H1 (cell line): ENCODE data around the gene NAA60. TPM values are rescaled to one million over a fixed set of nuclear protein-coding genes. Genes with fewer than 3 reads are reported as not detected.

Source experiments
- CTCF ChIA-PET: fragments of 300-600 bp; sonication (Branson Sonifier 250); formaldehyde crosslinking; loops from one replicate; lab custom pipeline; 2021; ENCODE audit not compliant: partially characterized antibody; lab: Charles Lee
- POLR2A ChIA-PET: fragments of 300-600 bp; sonication (Branson Sonifier 250); formaldehyde crosslinking; loops from one replicate; lab custom pipeline; 2021; ENCODE audit warnings: inconsistent platforms; ENCODE audit not compliant: partially characterized antibody; lab: Charles Lee
- DNase-seq, 2 experiments: peaks; one replicate each; pipeline versions ENCODE4 v3.0.0 to v3.0.0-alpha.2; 2010 to 2022; ENCODE audit warnings: low spot score in 2 of 2, low read depth in 1 of 2, mixed read lengths in 1 of 2
- FAIRE-seq: peaks from 2 replicates; lab custom pipeline; 2011; peaks lifted over from hg19 to GRCh38; lab: Jason Lieb, UNC
- H2AFZ ChIP-seq: 2 replicates; pipeline ENCODE4 v1.8.1; 2012; ENCODE audit warnings: low read length, inconsistent platforms
- H2AK5ac ChIP-seq: 2 replicates; pipeline ENCODE4 v1.6.1; 2013; ENCODE audit warnings: low read depth, low read length
- H2BK120ac ChIP-seq: replicated peaks from 2 replicates; pipeline ENCODE3; 2013; ENCODE audit warnings: low read depth, low read length, inconsistent platforms
- H2BK12ac ChIP-seq: 2 replicates; pipeline ENCODE4 v1.6.1; 2013; ENCODE audit warnings: low read depth, low read length
- H2BK15ac ChIP-seq: 2 replicates; pipeline ENCODE4 v1.6.1; 2013; ENCODE audit warnings: low read length
- H2BK20ac ChIP-seq: 2 replicates; pipeline ENCODE4 v1.6.1; 2013; ENCODE audit warnings: low read length
- H2BK5ac ChIP-seq: 2 replicates; pipeline ENCODE4 v1.6.1; 2013; ENCODE audit warnings: low read depth, low read length
- H3K14ac ChIP-seq: 2 replicates; pipeline ENCODE4 v1.6.1; 2013; ENCODE audit warnings: inconsistent platforms; ENCODE audit not compliant: insufficient read length
- H3K18ac ChIP-seq: 2 replicates; pipeline ENCODE4 v1.6.1; 2013; ENCODE audit warnings: low read length; ENCODE audit errors: extremely low read depth
- H3K23ac ChIP-seq: 2 replicates; pipeline ENCODE4 v1.6.1; 2013; ENCODE audit warnings: inconsistent platforms; ENCODE audit not compliant: insufficient read length
- H3K23me2 ChIP-seq: 2 replicates; pipeline ENCODE4 v1.6.1; 2013; ENCODE audit warnings: low read depth, low read length
- H3K27ac ChIP-seq: 2 replicates; pipeline ENCODE4 v1.6.1; 2011; ENCODE audit warnings: low read depth, low read length, inconsistent platforms
- H3K27me3 ChIP-seq, 4 experiments: replicated peaks in 1 of 4; 1 replicate in 1 of 4; 2 replicates in 3 of 4; pipeline versions ENCODE4 v1.6.1 to v1.8.1; 2011 to 2013; ENCODE audit warnings: low read length in 3 of 4, mild to moderate bottlenecking in 3 of 4, inconsistent platforms in 2 of 4, mixed read lengths in 2 of 4, moderate library complexity in 1 of 4; ENCODE audit not compliant: control insufficient read depth in 3 of 4, insufficient read depth in 3 of 4; ENCODE audit errors: extremely low read depth in 1 of 4
- H3K36me3 ChIP-seq, 4 experiments: 2 replicates each; pipeline versions ENCODE4 v1.6.1 to v1.8.1; 2011 to 2013; ENCODE audit warnings: mild to moderate bottlenecking in 4 of 4, low read length in 3 of 4, moderate library complexity in 2 of 4, control low read depth in 1 of 4, inconsistent platforms in 1 of 4; ENCODE audit not compliant: insufficient read depth in 4 of 4, control insufficient read depth in 2 of 4
- H3K4ac ChIP-seq: replicated peaks from 2 replicates; pipeline ENCODE3; 2013; ENCODE audit warnings: low read length, low read depth, mixed read lengths, inconsistent platforms; ENCODE audit not compliant: insufficient read length
- H3K4me1 ChIP-seq, 4 experiments: replicated peaks in 1 of 4; 1 replicate in 1 of 4; 2 replicates in 3 of 4; pipeline versions ENCODE4 v1.6.1 to v1.8.1; 2011 to 2013; ENCODE audit warnings: low read length in 3 of 4, inconsistent platforms in 2 of 4, mixed read lengths in 1 of 4; ENCODE audit not compliant: insufficient read depth in 4 of 4, control insufficient read depth in 3 of 4
- H3K4me2 ChIP-seq, 2 experiments: 2 replicates each; pipeline versions ENCODE4 v1.6.1 to v1.8.1; 2011 to 2013; ENCODE audit warnings: low read depth in 2 of 2, low read length in 2 of 2, control low read depth in 1 of 2, inconsistent platforms in 1 of 2, mild to moderate bottlenecking in 1 of 2; ENCODE audit not compliant: insufficient read depth in 1 of 2
- H3K4me3 ChIP-seq, 4 experiments: fragments of 200-600, 300-600 bp in 1 of 4; sonication (generic), shearing (Covaris generic), sonication (Bioruptor Twin) in 1 of 4; 2 replicates each; pipeline versions ENCODE4 v1.5.1 to v1.8.1; 2011 to 2016; ENCODE audit warnings: low read length in 4 of 4, low read depth in 3 of 4, control low read depth in 2 of 4, inconsistent platforms in 2 of 4, mild to moderate bottlenecking in 2 of 4, mixed read lengths in 1 of 4, moderate library complexity in 1 of 4; ENCODE audit not compliant: insufficient read depth in 2 of 4; ENCODE audit errors: extremely low read depth in 1 of 4
- H3K56ac ChIP-seq: replicated peaks from 2 replicates; pipeline ENCODE3; 2013; ENCODE audit warnings: low read depth, mild to moderate bottlenecking, mixed read lengths, low read length, inconsistent platforms; ENCODE audit not compliant: insufficient read length
- H3K79me1 ChIP-seq: 2 replicates; pipeline ENCODE4 v1.6.1; 2013; ENCODE audit warnings: low read depth, low read length, control low read depth
- H3K79me2 ChIP-seq, 2 experiments: 2 replicates each; pipeline versions ENCODE4 v1.6.1 to v1.8.1; 2012 to 2013; ENCODE audit warnings: low read length in 2 of 2, mild to moderate bottlenecking in 2 of 2, inconsistent platforms in 1 of 2; ENCODE audit not compliant: insufficient read depth in 2 of 2, control insufficient read depth in 1 of 2
- H3K9ac ChIP-seq, 4 experiments: replicated peaks in 1 of 4; 1 replicate in 1 of 4; 2 replicates in 3 of 4; pipeline versions ENCODE4 v1.6.1 to v1.8.1; 2011 to 2013; ENCODE audit warnings: low read depth in 3 of 4, low read length in 3 of 4, control low read depth in 2 of 4, mild to moderate bottlenecking in 2 of 4, moderate library complexity in 2 of 4, inconsistent platforms in 1 of 4; ENCODE audit errors: extremely low read depth in 1 of 4
- H3K9me3 ChIP-seq, 2 experiments: 2 replicates each; pipeline versions ENCODE4 v1.6.1 to v1.8.1; 2012 to 2013; ENCODE audit warnings: mild to moderate bottlenecking in 2 of 2, moderate library complexity in 2 of 2, control low read depth in 1 of 2, inconsistent platforms in 1 of 2, low read depth in 1 of 2, low read length in 1 of 2, mixed read lengths in 1 of 2; ENCODE audit not compliant: insufficient read depth in 2 of 2
- H4K20me1 ChIP-seq, 2 experiments: replicated peaks in 1 of 2; 2 replicates each; pipeline versions ENCODE3 to v1.8.1; 2011 to 2013; ENCODE audit warnings: inconsistent platforms in 2 of 2, low read length in 2 of 2, mild to moderate bottlenecking in 1 of 2; ENCODE audit not compliant: insufficient read depth in 2 of 2, control insufficient read depth in 1 of 2
- H4K5ac ChIP-seq: 2 replicates; pipeline ENCODE4 v1.6.1; 2013; ENCODE audit warnings: low read length, low read depth, mixed read lengths, inconsistent platforms; ENCODE audit not compliant: insufficient read length
- H4K8ac ChIP-seq: 2 replicates; pipeline ENCODE4 v1.8.0; 2013; ENCODE audit warnings: mild to moderate bottlenecking, moderate library complexity, low read length, inconsistent platforms; ENCODE audit not compliant: insufficient read depth; ENCODE audit errors: extremely low read depth
- H4K91ac ChIP-seq: replicated peaks from 2 replicates; pipeline ENCODE3; 2013; ENCODE audit warnings: low read length, mixed read lengths, inconsistent platforms; ENCODE audit not compliant: insufficient read length
- CHD1 ChIP-seq: IDR thresholded peaks from 2 replicates; pipeline ENCODE4 v1.6.1; 2012; ENCODE audit warnings: low read depth, low read length, improper control_type of control experiment
- JUN ChIP-seq: IDR thresholded peaks from 2 replicates; pipeline ENCODE4 v1.6.1; 2011; ENCODE audit warnings: low read depth, mild to moderate bottlenecking, improper control_type of control experiment, low read length
- NANOG ChIP-seq: IDR thresholded peaks from 2 replicates; pipeline ENCODE4 v1.6.1; 2011; ENCODE audit warnings: low read length, low read depth, mild to moderate bottlenecking, inconsistent platforms; ENCODE audit not compliant: insufficient read depth, poor library complexity, severe bottlenecking
- PHF8 ChIP-seq: fragments of 200-600 bp; sonication (generic); conservative IDR thresholded peaks from 2 replicates; pipeline ENCODE4 v1.7.1; 2012; ENCODE audit warnings: low read depth, mild to moderate bottlenecking, inconsistent platforms, low read length, moderate library complexity
- RNF2 ChIP-seq: fragments of 200-900, 300-1000 bp; sonication (generic); IDR thresholded peaks from 2 replicates; pipeline ENCODE4 v1.7.1; 2016; ENCODE audit warnings: borderline replicate concordance, low read depth, mild to moderate bottlenecking, antibody characterized with exemption, low read length; ENCODE audit not compliant: poor library complexity, severe bottlenecking; ENCODE audit errors: missing control alignments
- SIN3A ChIP-seq, 2 experiments: IDR thresholded peaks in 1 of 2; conservative IDR thresholded peaks in 1 of 2; 2 replicates each; pipeline ENCODE4 v1.6.1; 2011 to 2012; ENCODE audit warnings: low read length in 2 of 2, improper control_type of control experiment in 1 of 2, low read depth in 1 of 2, mild to moderate bottlenecking in 1 of 2
- SIRT6 ChIP-seq: IDR thresholded peaks from one replicate; pipeline ENCODE4 v1.7.1; 2012; ENCODE audit warnings: low read length, inconsistent platforms
- SP1 ChIP-seq: IDR thresholded peaks from 2 replicates; pipeline ENCODE4 v1.6.1; 2011; ENCODE audit warnings: low read depth, low read length
- SUZ12 ChIP-seq: fragments of 200-600 bp; sonication (generic); IDR thresholded peaks from 2 replicates; pipeline ENCODE4 v1.6.1; 2012; ENCODE audit warnings: mild to moderate bottlenecking, inconsistent platforms, low read length, moderate library complexity, mixed read lengths
- TAF7 ChIP-seq: optimal IDR thresholded peaks from 2 replicates; pipeline ENCODE3; 2011; ENCODE audit warnings: low read depth, mild to moderate bottlenecking, inconsistent platforms, low read length, moderate library complexity, borderline replicate concordance
- TEAD4 ChIP-seq: IDR thresholded peaks from 2 replicates; pipeline ENCODE4 v1.6.1; 2012; ENCODE audit warnings: low read depth, low read length, inconsistent platforms, mixed read lengths
- WGBS, 2 experiments: shearing (Covaris generic) in 1 of 2; methylation state at CpG; one replicate each; pipeline versions ENCODE4 v1.1.6 to v1.1.7; 2013 to 2015; ENCODE audit warnings: low lambda C conversion rate in 2 of 2, mixed read lengths in 2 of 2, inconsistent platforms in 1 of 2, low coverage in 1 of 2, missing lambda C conversion rate in 1 of 2; ENCODE audit not compliant: insufficient replicate concordance in 2 of 2, insufficient coverage in 1 of 2, insufficient read length in 1 of 2; ENCODE audit errors: extremely low coverage in 1 of 2, missing lambda C conversion rate in 1 of 2; 5-methylcytosine and 5-hydroxymethylcytosine counted together
- polyA plus RNA-seq, 7 experiments: library from polyadenylated mRNA; depleted of rRNA in 3 of 7; stranded (reverse) in 5 of 7; unstranded in 2 of 7; fragments of >200 nt in 5 of 7; fragments of 200-250 nt in 2 of 7; gene quantifications; 1 replicate in 5 of 7; 2 replicates in 1 of 7; 4 replicates in 1 of 7; pipeline versions ENCODE4 v1.2.1 to v1.2.3, GENCODE V29; 2011 to 2013; ENCODE audit warnings: missing spikeins in 2 of 7, mixed read lengths in 2 of 7
- total RNA-seq: library from RNA; stranded (reverse); fragmentation: NEBNext Ultra II Directional; extraction: Animal tissue kit (Norgen Biotek cat#: 25700); gene quantifications from 2 replicates; pipeline ENCODE4 v1.2.1, GENCODE V29; 2021

Gene NAA60
- total and polyA plus RNA-seq, 2 of the 8 experiments (the other 6 are each of a cell fraction or from before 2014, with no cell fraction given): 34.1 to 47.6 TPM

- Histone ChIP-seq H2BK5ac (no peak overlapping the region), H3K4me1 (no peaks in the 10 kb centered on the region), H4K8ac (no peak overlapping the region), H3K23ac (no peak overlapping the region), H3K9me3 (no peaks in the 10 kb centered on the region), H3K79me2 (no peaks in the 10 kb centered on the region), H3K36me3 (peaks cover 0 to 29% (median 14%) of the 10 kb centered on the region in 4 experiments; a peak in 6 of 8 replicates), H2AK5ac (no peak overlapping the region), H4K20me1 (no peaks in the 10 kb centered on the region), H3K4me3 (no peak overlapping the region), H3K79me1 (no peaks in the 10 kb centered on the region), H3K56ac (no peak overlapping the region), H3K18ac (no peak overlapping the region), H3K4me2 (no peak overlapping the region), H3K23me2 (no peaks in the 10 kb centered on the region), H4K91ac (no peak overlapping the region), H2BK12ac (no peak overlapping the region), H3K27ac (no peak overlapping the region), H2BK120ac (no peak overlapping the region), H4K5ac (no peak overlapping the region), H3K27me3 (no peaks in the 10 kb centered on the region), H3K4ac (no peak overlapping the region), H2BK20ac (no peak overlapping the region), H3K9ac (no peak overlapping the region), H2AFZ (no peak overlapping the region), H2BK15ac (no peak overlapping the region), H3K14ac (no peak overlapping the region)
- 88% methylated on average over 8 of the region's 8 CpGs; no CpG with 5 or more reads in 1 of the 2 experiments for WGBS, 2 experiments
- no peak for DNase-seq
- no peak for FAIRE-seq
- CTCF ChIA-PET: interaction anchor here (1.3 kb wide), 1 partner anchor 8 kb away, joined by 3 read pairs; no protein-coding TSS in a partner anchor
- POLR2A ChIA-PET: no interaction called here
- TF ChIP-seq PHF8: no peak
- no peak for TF ChIP-seq RNF2
- TF ChIP-seq JUN: no peak
- no peak for TF ChIP-seq SIRT6
- no peak for TF ChIP-seq SUZ12
- no peak for TF ChIP-seq NANOG
- no peak for TF ChIP-seq TEAD4
- no peak for TF ChIP-seq SIN3A (conservative IDR thresholded peaks at IDR 0.05 in 1 of 2, IDR thresholded peaks at IDR 0.05 in 1 of 2; ENCODE audit: low read depth in 1 of 2, low read length in 2 of 2)
- TF ChIP-seq CHD1: no peak
- TF ChIP-seq SP1: no peak
- no peak for TF ChIP-seq TAF7
Observed at GRCh38 chr16:3518986-3519348, 75.5 kb downstream of the NAA60 start.
